Fibroblast of villous mesenchyme (primary cell): ENCODE data around the gene SLC3A2. TPM values are rescaled to one million over a fixed set of nuclear protein-coding genes. Genes with fewer than 3 reads are reported as not detected.

Experiments
- DNase-seq: peaks from one replicate; pipeline ENCODE4 v3.0.0-alpha.2; 2010; ENCODE audit warnings: low read depth
- H3K4me3 ChIP-seq: 2 replicates; pipeline ENCODE4 v1.5.1; 2011; ENCODE audit warnings: low read depth, mild to moderate bottlenecking, low read length
- total RNA-seq: library from RNA; depleted of rRNA; stranded (reverse); fragments of >200 nt; gene quantifications from 2 replicates; pipeline ENCODE4 v1.2.3, GENCODE V29; 2012
- TF ChIP-seq, protein P1 (sequence below): IDR thresholded peaks from 2 replicates; pipeline ENCODE4 v1.5.1; 2012; ENCODE audit warnings: low read depth, mild to moderate bottlenecking, low read length; ENCODE audit not compliant: insufficient read depth

Gene SLC3A2
- total RNA-seq, 1 donor = 117 TPM

DNA sequence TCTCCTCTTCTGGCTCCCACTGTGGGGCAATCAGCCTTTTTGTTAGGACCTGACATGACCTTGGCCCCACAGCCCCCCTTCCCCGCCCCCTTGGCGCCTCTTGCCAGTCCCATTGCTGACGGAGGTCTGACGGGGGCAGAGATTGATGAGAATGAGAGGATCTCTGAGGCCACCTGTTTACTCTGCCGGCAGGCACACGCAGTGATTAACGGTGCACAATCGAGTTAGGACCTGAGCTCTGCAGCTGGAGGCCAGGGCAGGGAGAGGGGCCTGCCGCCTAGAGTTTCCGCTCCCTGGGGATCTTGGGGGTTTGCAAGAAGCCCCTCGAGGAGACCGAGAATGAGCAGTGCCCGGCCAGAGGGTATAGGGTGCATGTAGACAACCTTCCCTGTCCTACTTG lies 47.3 kb downstream of the SLC3A2 start:
- TF ChIP-seq, protein P1, sequence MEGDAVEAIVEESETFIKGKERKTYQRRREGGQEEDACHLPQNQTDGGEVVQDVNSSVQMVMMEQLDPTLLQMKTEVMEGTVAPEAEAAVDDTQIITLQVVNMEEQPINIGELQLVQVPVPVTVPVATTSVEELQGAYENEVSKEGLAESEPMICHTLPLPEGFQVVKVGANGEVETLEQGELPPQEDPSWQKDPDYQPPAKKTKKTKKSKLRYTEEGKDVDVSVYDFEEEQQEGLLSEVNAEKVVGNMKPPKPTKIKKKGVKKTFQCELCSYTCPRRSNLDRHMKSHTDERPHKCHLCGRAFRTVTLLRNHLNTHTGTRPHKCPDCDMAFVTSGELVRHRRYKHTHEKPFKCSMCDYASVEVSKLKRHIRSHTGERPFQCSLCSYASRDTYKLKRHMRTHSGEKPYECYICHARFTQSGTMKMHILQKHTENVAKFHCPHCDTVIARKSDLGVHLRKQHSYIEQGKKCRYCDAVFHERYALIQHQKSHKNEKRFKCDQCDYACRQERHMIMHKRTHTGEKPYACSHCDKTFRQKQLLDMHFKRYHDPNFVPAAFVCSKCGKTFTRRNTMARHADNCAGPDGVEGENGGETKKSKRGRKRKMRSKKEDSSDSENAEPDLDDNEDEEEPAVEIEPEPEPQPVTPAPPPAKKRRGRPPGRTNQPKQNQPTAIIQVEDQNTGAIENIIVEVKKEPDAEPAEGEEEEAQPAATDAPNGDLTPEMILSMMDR = no peak
- H3K4me3 ChIP-seq = no peak overlapping the region
- no peak for DNase-seq

DNA sequence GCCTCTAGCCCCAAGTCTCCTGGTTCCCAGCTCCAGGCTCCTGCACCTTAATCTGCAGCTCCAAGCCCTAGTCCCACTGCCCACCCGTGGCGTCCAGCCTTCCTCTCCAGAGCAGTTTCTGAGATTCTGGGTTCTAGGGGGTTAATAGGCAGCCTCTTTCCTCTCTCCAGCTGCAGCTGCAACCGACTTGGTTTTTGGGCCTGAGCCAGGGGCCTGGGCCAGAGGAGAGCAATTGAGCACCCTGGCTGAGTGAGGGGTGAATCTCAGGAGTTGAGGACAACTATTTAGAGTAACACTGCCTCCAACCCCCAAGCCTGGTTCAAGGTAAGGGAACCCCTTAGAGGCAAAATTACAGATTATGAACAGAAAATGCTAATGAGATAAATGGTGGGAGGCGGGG lies 49.5 kb downstream of the SLC3A2 start:
- TF ChIP-seq, protein P1 = no peak
- H3K4me3 ChIP-seq = no peak overlapping the region
- DNase-seq = no peak

DNA sequence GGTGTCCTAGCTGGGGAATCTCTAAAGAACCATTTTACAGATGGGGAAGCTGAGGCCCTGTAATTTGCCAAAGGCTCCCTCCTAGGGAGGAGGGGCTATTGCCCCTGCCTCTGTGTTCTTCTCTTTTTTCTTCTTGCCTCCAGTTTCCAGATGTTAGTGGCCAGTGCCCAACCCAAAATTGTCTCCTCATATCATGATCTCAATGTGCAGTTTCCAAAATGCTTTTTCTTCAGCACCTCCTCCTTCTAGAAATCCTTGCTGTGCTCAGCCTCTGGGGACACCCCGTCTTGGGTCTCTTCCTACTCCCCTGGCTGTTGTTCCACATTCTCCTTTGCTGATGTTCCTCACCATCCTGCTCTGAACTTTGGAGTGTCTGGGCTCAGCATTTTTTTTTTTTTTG lies 50.0 kb downstream of the SLC3A2 start:
- H3K4me3 ChIP-seq = no peak overlapping the region
- no peak for DNase-seq
- TF ChIP-seq, protein P1 = no peak

DNA sequence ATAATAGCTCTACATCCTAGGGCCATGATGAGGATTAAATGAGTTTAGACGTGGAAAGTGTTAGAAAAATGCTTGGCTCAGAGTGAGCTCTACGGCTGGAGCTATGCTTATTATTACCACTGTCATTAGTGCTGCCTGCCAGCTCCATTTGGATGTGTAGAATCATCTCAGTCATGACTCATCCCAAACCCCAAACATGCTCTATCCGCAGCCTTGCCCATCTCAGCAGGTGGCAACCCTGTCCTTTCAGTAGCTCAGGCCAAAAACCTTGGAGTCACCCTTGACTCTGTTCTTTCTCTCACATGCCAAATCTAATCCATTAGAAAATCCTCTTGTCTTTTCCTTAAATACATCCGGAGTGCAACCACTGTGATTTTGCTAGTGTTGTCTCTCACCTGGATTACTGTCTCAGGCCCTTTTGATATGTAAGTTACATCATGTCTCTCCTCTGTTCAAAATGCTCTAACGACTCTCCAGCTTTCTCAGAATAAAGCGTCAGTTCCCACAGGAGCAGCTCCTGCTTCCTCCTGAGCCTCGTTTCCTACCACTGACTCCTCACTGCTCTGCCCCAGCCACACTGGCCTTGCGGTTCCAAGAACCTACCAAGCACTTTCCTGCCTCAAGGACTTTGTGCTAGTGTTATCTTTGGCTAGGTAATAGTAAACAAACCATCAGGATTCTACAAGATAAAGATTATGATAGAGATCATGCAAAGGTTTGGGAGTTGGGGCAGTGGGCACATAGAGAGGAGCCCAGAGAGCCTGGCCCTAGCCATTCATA lies 51.0 kb downstream of the SLC3A2 start:
- no peak for DNase-seq
- TF ChIP-seq, protein P1 = no peak
- no peak overlapping the region for H3K4me3 ChIP-seq

DNA sequence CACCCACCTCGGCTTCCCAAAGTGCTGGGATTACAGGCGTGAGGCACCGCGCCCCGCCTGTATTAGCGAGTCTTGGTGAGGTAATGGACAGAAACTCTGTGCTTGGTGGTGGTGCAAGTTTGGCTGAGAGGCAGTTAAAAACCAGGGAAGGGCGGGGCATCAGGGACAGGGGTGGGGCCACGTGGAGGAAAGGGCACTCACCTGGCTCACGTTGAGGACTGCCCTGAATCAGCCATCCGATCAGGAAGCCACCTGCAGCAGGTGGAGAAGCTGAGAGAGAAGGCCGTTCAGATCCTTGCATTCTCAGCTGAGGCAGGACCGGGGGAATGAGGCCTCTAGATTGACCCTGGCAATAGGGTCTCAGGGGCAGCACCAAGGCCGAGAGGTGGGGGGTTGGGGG lies 52.6 kb downstream of the SLC3A2 start:
- TF ChIP-seq, protein P1 = no peak
- H3K4me3 ChIP-seq = no peak overlapping the region
- no peak for DNase-seq

DNA sequence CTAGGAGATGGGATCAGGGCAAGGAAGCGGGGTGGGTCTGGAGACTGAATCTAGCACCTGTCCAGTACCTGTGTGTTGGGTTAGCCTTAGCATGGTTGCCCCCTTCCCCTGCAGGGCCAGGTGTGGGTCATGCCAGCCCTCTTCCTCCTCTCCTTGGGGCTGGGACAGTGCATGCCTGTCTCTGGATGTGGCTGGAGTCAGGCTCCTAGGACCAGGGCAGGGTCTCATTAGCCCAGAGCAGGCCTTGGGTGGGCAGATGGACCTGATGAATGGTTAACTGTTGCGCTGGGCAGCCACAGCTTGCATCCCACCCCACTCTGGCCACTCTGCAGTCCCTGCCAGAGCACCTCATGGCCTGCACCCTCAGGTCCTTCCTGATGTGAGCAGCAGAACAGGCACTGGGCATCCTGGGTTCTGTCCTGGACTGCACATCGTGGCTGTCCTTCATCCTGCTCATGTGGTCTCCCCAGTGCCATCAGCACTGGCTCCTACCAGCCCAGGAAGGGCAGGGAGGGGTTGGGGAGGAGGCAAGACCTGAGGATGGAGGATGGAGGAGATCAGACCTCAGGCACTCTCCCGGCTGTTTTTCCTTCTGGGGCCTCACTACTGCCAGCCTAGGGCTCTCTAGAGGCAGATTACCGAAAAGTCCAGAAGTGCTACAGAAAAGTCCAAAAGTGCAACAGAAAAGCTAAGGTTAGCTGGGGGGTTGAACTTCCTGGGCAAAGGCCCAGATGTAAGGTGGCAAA lies 53.2 kb downstream of the SLC3A2 start:
- DNase-seq = no peak
- no peak overlapping the region for H3K4me3 ChIP-seq
- TF ChIP-seq, protein P1 = no peak
